Ishikawa (cell line): ENCODE results near the gene ABCA1.

Experiments
- CEBPB ChIP-seq: IDR thresholded peaks from 2 replicates; pipeline ENCODE4 v1.6.1; 2012
- CREB1 ChIP-seq: IDR thresholded peaks from 2 replicates; pipeline ENCODE4 v1.6.1; 2012; ENCODE audit warnings: low read depth
- EGR1 ChIP-seq: IDR thresholded peaks from 2 replicates; pipeline ENCODE4 v1.6.1; 2012
- EP300 ChIP-seq: IDR thresholded peaks from 2 replicates; pipeline ENCODE4 v1.6.1; 2012; ENCODE audit warnings: borderline replicate concordance
- FOXM1 ChIP-seq: IDR thresholded peaks from 2 replicates; pipeline ENCODE4 v1.6.1; 2012; ENCODE audit warnings: low read depth, borderline replicate concordance
- NFIC ChIP-seq: IDR thresholded peaks from 2 replicates; pipeline ENCODE4 v1.6.1; 2012
- RAD21 ChIP-seq: IDR thresholded peaks from 2 replicates; pipeline ENCODE4 v1.6.1; 2012; ENCODE audit warnings: low read depth
- TAF1 ChIP-seq: IDR thresholded peaks from 2 replicates; pipeline ENCODE4 v1.6.1; 2012; ENCODE audit warnings: low read depth, mild to moderate bottlenecking
- TCF12 ChIP-seq: IDR thresholded peaks from 2 replicates; pipeline ENCODE4 v1.6.1; 2012; ENCODE audit warnings: low read depth
- TEAD4 ChIP-seq: IDR thresholded peaks from 2 replicates; pipeline ENCODE4 v1.6.1; 2012
- YY1 ChIP-seq: IDR thresholded peaks from 2 replicates; pipeline ENCODE4 v1.6.1; 2012; ENCODE audit warnings: low read depth
- ZBTB7A ChIP-seq: IDR thresholded peaks from 2 replicates; pipeline ENCODE4 v1.6.1; 2012; ENCODE audit warnings: low read depth
- TF ChIP-seq, protein P1 (sequence below): IDR thresholded peaks from 2 replicates; pipeline ENCODE4 v1.6.1; 2012
- TF ChIP-seq, protein P2 (sequence below): IDR thresholded peaks from 2 replicates; pipeline ENCODE4 v1.6.1; 2012; ENCODE audit warnings: low read depth, mild to moderate bottlenecking
- TF ChIP-seq, protein P3 (sequence below): IDR thresholded peaks from 2 replicates; pipeline ENCODE4 v1.6.1; 2012

Gene ABCA1

DNA sequence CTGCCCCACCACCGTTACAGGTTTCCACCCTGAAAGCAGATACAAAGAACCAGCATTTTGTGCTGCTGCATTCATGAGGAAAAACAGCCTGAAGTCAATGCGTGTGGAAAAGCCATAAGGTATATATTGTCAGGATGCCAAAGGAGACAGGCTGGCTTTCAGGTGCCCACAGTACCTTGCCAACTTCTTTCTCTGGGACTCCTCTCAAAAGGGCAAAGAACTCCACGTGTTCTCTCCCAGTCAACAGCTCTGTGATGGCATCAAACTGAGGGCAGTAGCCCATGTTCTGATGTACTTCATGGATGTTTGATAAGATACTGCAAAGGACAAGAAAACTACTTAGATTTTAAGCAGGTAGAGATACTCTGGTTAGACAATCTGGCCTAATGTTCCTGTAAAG is 139.7 kb downstream of the ABCA1 start:
- TF ChIP-seq RAD21: no peak
- TF ChIP-seq, protein P1, sequence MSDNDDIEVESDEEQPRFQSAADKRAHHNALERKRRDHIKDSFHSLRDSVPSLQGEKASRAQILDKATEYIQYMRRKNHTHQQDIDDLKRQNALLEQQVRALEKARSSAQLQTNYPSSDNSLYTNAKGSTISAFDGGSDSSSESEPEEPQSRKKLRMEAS: no peak
- no peak for TF ChIP-seq TCF12
- TF ChIP-seq, protein P2, sequence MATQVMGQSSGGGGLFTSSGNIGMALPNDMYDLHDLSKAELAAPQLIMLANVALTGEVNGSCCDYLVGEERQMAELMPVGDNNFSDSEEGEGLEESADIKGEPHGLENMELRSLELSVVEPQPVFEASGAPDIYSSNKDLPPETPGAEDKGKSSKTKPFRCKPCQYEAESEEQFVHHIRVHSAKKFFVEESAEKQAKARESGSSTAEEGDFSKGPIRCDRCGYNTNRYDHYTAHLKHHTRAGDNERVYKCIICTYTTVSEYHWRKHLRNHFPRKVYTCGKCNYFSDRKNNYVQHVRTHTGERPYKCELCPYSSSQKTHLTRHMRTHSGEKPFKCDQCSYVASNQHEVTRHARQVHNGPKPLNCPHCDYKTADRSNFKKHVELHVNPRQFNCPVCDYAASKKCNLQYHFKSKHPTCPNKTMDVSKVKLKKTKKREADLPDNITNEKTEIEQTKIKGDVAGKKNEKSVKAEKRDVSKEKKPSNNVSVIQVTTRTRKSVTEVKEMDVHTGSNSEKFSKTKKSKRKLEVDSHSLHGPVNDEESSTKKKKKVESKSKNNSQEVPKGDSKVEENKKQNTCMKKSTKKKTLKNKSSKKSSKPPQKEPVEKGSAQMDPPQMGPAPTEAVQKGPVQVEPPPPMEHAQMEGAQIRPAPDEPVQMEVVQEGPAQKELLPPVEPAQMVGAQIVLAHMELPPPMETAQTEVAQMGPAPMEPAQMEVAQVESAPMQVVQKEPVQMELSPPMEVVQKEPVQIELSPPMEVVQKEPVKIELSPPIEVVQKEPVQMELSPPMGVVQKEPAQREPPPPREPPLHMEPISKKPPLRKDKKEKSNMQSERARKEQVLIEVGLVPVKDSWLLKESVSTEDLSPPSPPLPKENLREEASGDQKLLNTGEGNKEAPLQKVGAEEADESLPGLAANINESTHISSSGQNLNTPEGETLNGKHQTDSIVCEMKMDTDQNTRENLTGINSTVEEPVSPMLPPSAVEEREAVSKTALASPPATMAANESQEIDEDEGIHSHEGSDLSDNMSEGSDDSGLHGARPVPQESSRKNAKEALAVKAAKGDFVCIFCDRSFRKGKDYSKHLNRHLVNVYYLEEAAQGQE: no peak

DNA sequence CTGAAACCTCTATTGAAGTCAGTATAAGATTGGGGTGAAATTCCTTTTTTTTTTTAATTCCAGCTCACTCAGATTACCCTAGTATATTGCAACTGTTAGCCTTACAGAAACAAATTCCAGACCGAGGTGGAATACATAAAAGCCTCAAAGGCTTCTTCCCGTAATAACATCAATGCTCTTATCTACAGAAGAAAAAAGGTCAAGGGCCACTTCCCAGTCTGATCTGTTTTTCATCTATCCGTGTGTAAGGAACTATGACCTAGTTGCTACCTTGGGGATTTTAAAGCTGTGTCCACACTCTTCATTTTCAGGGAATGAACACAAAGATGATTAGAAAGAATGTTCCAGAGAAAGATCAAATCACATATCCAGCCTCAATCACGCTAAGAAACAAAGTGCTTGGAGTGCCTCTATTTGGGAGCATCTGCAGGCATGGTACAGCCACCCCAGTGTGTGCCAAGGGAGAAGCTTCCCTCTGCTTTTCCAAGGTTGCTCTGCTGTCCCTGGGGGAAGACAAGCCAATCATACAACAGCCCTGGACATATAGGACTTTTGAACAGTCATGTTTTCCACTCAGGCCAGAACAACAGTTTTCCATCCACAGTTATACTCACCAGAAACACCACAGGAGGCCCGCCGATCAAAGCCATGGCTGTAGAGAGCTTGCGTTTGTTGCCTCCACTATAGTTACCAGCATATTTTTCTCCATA is 140.5 kb downstream of the ABCA1 start:
- TF ChIP-seq TEAD4 (no peak), NFIC (no peak)

DNA sequence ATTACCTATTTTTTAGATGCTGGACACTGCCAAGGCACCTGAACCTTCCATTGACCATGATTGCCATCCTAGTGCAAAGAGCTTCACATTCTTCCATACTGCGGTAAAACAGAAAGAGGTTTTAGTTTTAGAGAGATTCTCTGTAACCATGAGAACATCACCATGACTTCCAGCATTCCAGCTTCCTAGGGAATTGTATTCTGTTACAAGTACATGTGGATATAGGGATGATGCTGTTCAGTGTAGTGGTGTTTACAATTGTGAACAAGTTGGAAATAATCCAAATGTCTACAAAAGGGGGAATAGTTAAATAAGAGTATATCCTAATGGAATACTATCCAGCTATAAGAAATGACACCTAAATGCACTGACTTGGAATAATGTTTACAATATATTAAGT is 141.7 kb downstream of the ABCA1 start:
- TF ChIP-seq, protein P1: no peak

DNA sequence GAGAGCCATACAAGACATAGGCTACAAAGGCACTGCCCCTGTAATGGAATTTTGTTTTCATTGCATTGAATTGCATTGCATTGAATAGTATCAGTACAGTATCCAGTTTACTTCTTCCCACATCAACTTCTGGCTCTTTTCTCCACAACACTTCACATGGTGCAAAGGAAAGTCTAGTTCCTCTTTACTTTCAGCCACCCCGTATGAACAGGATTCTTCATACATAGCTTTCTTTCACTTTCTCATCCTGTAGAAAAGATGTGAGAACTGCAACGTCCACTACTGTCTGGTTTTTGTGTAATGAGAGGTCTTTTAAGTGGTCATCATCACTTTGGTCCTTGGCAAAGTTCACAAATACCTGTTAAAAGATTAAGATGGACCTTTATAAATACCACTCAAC is 143.9 kb downstream of the ABCA1 start:
- TF ChIP-seq TAF1 (no peak), RAD21 (no peak), NFIC (no peak)

DNA sequence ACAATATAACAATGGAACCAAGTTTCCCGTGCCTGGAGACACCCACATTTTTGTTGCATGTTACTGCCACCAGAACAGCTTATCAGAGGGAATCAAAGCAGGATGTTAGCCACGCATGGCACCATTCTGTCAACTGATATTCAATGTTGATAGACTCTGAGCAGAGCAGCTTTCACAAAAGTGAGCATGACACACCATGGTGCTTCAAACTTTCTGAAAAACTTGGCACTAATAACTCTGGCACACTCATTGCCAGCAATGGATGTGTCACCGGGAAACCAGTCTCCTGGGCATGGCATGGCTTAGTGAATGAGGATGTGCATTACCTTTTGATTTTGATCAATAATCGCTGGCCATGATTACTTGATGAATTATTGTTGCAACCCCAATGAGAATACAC is 144.4 kb downstream of the ABCA1 start:
- TF ChIP-seq TAF1 (no peak), CREB1 (no peak), TEAD4 (no peak), EGR1 (no peak)

DNA sequence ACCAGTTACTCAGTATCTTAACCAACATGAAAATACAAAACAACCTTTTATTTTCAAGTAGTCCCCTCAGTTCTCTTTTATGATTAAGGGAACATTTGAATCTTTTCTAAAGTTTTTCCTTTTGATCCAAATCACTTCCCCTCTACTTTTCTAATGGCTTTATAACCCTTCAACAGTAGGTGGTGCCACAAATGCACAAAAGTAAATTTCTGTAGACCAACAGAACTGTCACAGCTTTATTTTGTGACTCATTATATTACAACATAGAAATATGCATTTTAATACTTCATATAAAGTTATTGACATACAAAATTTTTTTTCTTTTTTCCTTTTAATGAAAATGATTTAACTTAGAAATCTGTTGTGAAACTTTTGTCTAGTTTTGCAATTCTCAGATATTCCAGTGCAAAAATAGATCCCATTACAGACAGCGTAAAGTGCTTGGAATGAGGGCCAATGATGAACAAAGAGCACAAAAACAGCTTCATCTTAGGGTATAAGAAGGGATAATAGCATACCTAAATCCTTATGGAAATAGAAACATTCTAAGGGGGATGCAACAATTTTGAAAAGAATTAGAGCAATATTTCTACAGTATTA is 147.1 kb downstream of the ABCA1 start:
- TF ChIP-seq RAD21 (peak; percentile 75), CREB1 (no peak)

DNA sequence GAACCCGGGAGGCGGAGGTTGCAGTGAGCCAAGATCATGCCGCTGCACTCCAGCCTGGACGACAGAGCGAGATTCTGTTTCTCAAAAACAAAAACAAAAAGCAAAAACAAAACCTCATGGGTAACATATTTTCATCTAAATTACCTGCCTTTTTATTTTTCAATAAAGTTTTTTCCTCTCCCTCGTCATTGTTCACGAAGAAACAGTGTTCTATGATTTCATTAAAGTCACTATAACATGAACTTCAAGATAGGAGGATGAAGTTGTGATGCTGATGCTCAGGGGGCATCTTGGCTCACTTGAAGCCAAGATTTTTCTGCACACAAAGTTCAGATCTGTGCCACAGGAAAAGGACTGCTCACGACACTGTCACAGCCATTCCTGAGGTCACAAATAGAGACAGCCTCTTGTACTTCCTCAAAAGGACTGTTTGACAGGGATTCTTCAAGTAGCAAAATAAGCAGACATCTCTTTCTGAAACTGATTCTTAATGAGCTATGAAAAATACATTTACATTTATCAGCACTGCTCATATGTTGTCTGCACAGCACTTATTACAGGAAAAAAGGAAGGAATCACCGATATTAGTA is 147.9 kb downstream of the ABCA1 start:
- TF ChIP-seq NFIC (no peak), FOXM1 (no peak), EP300 (no peak), CEBPB (no peak), TAF1 (no peak), RAD21 (no peak), YY1 (no peak), ZBTB7A (no peak), TEAD4 (no peak), TCF12 (no peak), EGR1 (no peak), CREB1 (no peak)
- TF ChIP-seq, protein P1: no peak
- TF ChIP-seq, protein P2: no peak
- TF ChIP-seq, protein P3, sequence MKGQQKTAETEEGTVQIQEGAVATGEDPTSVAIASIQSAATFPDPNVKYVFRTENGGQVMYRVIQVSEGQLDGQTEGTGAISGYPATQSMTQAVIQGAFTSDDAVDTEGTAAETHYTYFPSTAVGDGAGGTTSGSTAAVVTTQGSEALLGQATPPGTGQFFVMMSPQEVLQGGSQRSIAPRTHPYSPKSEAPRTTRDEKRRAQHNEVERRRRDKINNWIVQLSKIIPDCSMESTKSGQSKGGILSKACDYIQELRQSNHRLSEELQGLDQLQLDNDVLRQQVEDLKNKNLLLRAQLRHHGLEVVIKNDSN: no peak

DNA sequence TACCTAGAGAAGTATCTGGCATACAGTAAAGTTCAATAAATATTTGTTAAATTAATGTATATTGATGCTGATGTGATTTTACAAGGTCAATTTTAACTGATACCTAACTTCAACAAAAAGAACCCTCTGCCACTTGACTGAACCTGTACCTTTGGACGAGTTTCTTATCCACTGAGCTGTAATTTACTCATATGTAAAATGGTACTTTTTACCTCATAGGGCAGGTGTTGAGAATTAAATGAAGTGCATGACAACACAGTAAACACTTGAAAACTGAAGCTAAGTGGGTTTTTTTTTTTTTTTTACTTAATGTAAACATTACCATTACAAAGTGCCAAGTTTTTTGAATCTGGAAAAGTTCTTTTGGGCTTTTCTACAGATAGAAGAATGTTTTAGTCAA is 148.6 kb downstream of the ABCA1 start:
- TF ChIP-seq NFIC (no peak), YY1 (no peak), TCF12 (no peak), ZBTB7A (no peak), CEBPB (no peak), TEAD4 (no peak), EP300 (no peak), RAD21 (no peak), EGR1 (no peak), TAF1 (no peak)
- TF ChIP-seq, protein P1: no peak
